MCF 10A (cell line): ENCODE measurements around the gene MYADML2. TPM values are rescaled to one million over a fixed set of nuclear protein-coding genes. Genes with fewer than 3 reads are reported as not detected.
A peak's percentile ranks its signal among the peaks of the same experiment; 100 is the strongest.
"Not testable (repeated sequence)": the region's sequence is repeated elsewhere in the genome, so short reads cannot be mapped to it uniquely, and the experiment has no call there.

ENCODE experiments used
- BruUV-seq: library from RNA; stranded (reverse); fragments of 400-500 nt; replicated peaks from 2 replicates; lab custom pipeline; 2021; lab: Mats Ljungman, UMichigan
- CTCF ChIA-PET: fragments of 300-600 bp; sonication (Branson Sonifier 250); formaldehyde crosslinking; extraction: SDS; loops from one replicate; lab custom pipeline; 2021; ENCODE audit warnings: antibody characterized with exemption, inconsistent platforms; lab: Yijun Ruan, JAX
- POLR2A ChIA-PET: fragments of 300-600, 350-650 bp; sonication (Branson Sonifier 250); formaldehyde crosslinking; extraction: SDS; loops from one replicate; lab custom pipeline; 2020; ENCODE audit warnings: antibody characterized with exemption, inconsistent platforms; lab: Yijun Ruan, JAX
- DNase-seq: peaks from one replicate; pipeline ENCODE4 v3.0.0-alpha.2; 2018; ENCODE audit not compliant: unreplicated experiment
- H3K27ac Mint-ChIP-seq: one replicate; pipeline ENCODE4 v1.8.0; 2022; ENCODE audit warnings: mild to moderate bottlenecking, low read depth, mixed read lengths; ENCODE audit not compliant: unreplicated experiment
- H3K27me3 Mint-ChIP-seq: one replicate; pipeline ENCODE4 v1.8.0; 2022; ENCODE audit warnings: mixed read lengths; ENCODE audit not compliant: insufficient read depth, unreplicated experiment
- H3K36me3 Mint-ChIP-seq: one replicate; pipeline ENCODE4 v1.8.0; 2022; ENCODE audit warnings: mild to moderate bottlenecking, moderate library complexity, mixed read lengths; ENCODE audit not compliant: insufficient read depth, unreplicated experiment
- H3K4me1 Mint-ChIP-seq: one replicate; pipeline ENCODE4 v1.8.0; 2022; ENCODE audit warnings: mixed read lengths; ENCODE audit not compliant: insufficient read depth, unreplicated experiment
- H3K4me3 Mint-ChIP-seq: one replicate; pipeline ENCODE4 v1.8.0; 2022; ENCODE audit warnings: mild to moderate bottlenecking, moderate library complexity, mixed read lengths; ENCODE audit not compliant: unreplicated experiment
- H3K9me3 Mint-ChIP-seq: one replicate; pipeline ENCODE4 v1.8.0; 2022; ENCODE audit warnings: mixed read lengths; ENCODE audit not compliant: unreplicated experiment
- CTCF ChIP-seq: fragments of 200-600 bp; IDR thresholded peaks from one replicate; pipeline ENCODE4 v1.8.0; 2022; ENCODE audit warnings: antibody characterized with exemption, mild to moderate bottlenecking; ENCODE audit not compliant: unreplicated experiment
- intact Hi-C: fragments of 100-400 bp; cut with micrococcal nuclease; formaldehyde crosslinking; loops from 2 replicates; pipeline ENCODE4 v1.14.1; 2022
- total RNA-seq: library from RNA; stranded (reverse); gene quantifications from 2 replicates; pipeline ENCODE4 v1.2.3, GENCODE V29; 2022

Gene MYADML2
- total RNA-seq, 1 experiment from 2014 or later = not detected

GRCh38 chr17:81986606-81987005 lies 39.6 kb upstream of the MYADML2 start:
- H3K27ac Mint-ChIP-seq = no peak overlapping the region
- H3K36me3 Mint-ChIP-seq = peaks cover 30% of the 10 kb centered on the region
- TF ChIP-seq CTCF = no peak
- no peak overlapping the region for H3K4me3 Mint-ChIP-seq
- ChIA-PET POLR2A (no interaction called here), CTCF (no interaction called here)
- intact Hi-C loops = no loop called here
- H3K27me3 Mint-ChIP-seq = no peaks in the 10 kb centered on the region
- BruUV-seq = no TSS peak
- H3K9me3 Mint-ChIP-seq = no peaks in the 10 kb centered on the region
- peaks cover 22% of the 10 kb centered on the region for H3K4me1 Mint-ChIP-seq
- no peak for DNase-seq

- peaks cover 26% of the 10 kb centered on the region for H3K36me3 Mint-ChIP-seq
- no peaks in the 10 kb centered on the region for H3K27me3 Mint-ChIP-seq
- POLR2A ChIA-PET = interaction anchor here (1.3 kb wide), 1 partner anchor 25 kb away, joined by 5 read pairs; no protein-coding TSS in a partner anchor
- intact Hi-C loops = no loop called here
- DNase-seq = no peak
- H3K4me3 Mint-ChIP-seq = no peak overlapping the region
- no peak overlapping the region for H3K27ac Mint-ChIP-seq
- BruUV-seq = no TSS peak
- CTCF ChIA-PET = no interaction called here
- H3K9me3 Mint-ChIP-seq = no peaks in the 10 kb centered on the region
- no peak for TF ChIP-seq CTCF
- H3K4me1 Mint-ChIP-seq = peaks cover 18% of the 10 kb centered on the region
These were observed 37.9 kb upstream of the MYADML2 start for GRCh38 chr17:81984773-81985410.

GRCh38 chr17:81983639-81984373 lies 36.8 kb upstream of the MYADML2 start:
- Mint-ChIP-seq H3K36me3 (peaks cover 32% of the 10 kb centered on the region), H3K4me3 (no peak overlapping the region), H3K27me3 (no peaks in the 10 kb centered on the region), H3K27ac (no peak overlapping the region), H3K9me3 (no peaks in the 10 kb centered on the region), H3K4me1 (peaks cover 25% of the 10 kb centered on the region)
- intact Hi-C loops = no loop called here
- BruUV-seq = no TSS peak
- POLR2A ChIA-PET = interaction anchor here (5.0 kb wide), 1 partner anchor 7 kb away, joined by 55 read pairs; no protein-coding TSS in a partner anchor
- CTCF ChIA-PET = interaction anchor here (0.9 to 1.6 kb wide), 2 partner anchors 35 to 36 kb away, joined by 3 to 4 read pairs; no protein-coding TSS in a partner anchor
- no peak for DNase-seq
- no peak for TF ChIP-seq CTCF

- Mint-ChIP-seq H3K4me1 (peaks cover 29% of the 10 kb centered on the region), H3K36me3 (peaks cover 27% of the 10 kb centered on the region), H3K27ac (no peak overlapping the region), H3K9me3 (no peaks in the 10 kb centered on the region), H3K27me3 (no peaks in the 10 kb centered on the region), H3K4me3 (no peak overlapping the region)
- DNase-seq = no peak
- intact Hi-C loops = no loop called here
- ChIA-PET POLR2A (interaction anchor here (5.0 kb wide), 1 partner anchor 8 kb away, joined by 55 read pairs; no protein-coding TSS in a partner anchor), CTCF (interaction anchor here (0.7 to 1.6 kb wide), 3 partner anchors 9 to 37 kb away, joined by 3 to 4 read pairs (median 3); no protein-coding TSS in a partner anchor)
- BruUV-seq = no TSS peak
- TF ChIP-seq CTCF = no peak
These were observed 36.1 kb upstream of the MYADML2 start for GRCh38 chr17:81983011-81983638.

- H3K9me3 Mint-ChIP-seq, H3K27me3 Mint-ChIP-seq, H3K4me3 Mint-ChIP-seq, intact Hi-C loops, BruUV-seq: not testable (repeated sequence)
- ChIA-PET POLR2A (interaction anchor here (1.2 to 5.0 kb wide), 4 partner anchors 10 to 64 kb away, joined by 4 to 55 read pairs (median 10); no protein-coding TSS in a partner anchor), CTCF (interaction anchor here (0.6 to 2.1 kb wide), 4 partner anchors 22 to 112 kb away, joined by 3 to 7 read pairs (median 3); no protein-coding TSS in a partner anchor)
- Mint-ChIP-seq H3K27ac (peak overlapping the region; percentile 61), H3K36me3 (peaks cover 22% of the 10 kb centered on the region), H3K4me1 (peaks cover 29% of the 10 kb centered on the region)
- DNase-seq = peak; percentile 44
These were observed 34.5 kb upstream of the MYADML2 start for GRCh38 chr17:81981511-81981910.
